Suprapubic skin (tissue), 4 donors: ENCODE data around the gene ZNF169. TPM values are rescaled to one million over a fixed set of nuclear protein-coding genes. Genes with fewer than 3 reads are reported as not detected.
"Not testable (repeated sequence)": the region's sequence is repeated elsewhere in the genome, so short reads cannot be mapped to it uniquely, and the experiment has no call there.

Experiments used
- DNase-seq, 2 donors: peaks; one replicate each; pipeline ENCODE4 v3.0.0-alpha.2; 2019; ENCODE audit warnings: low spot score in 2 of 2
- H3K27ac ChIP-seq: fragments of 200-600 bp; sonication (generic); one replicate; pipeline ENCODE4 v1.5.1; 2019
- H3K27me3 ChIP-seq: fragments of 200-600 bp; sonication (generic); one replicate; pipeline ENCODE4 v1.5.1; 2019
- H3K36me3 ChIP-seq: fragments of 200-600 bp; sonication (generic); one replicate; pipeline ENCODE4 v1.5.1; 2019
- H3K4me1 ChIP-seq: fragments of 200-600 bp; sonication (generic); one replicate; pipeline ENCODE4 v1.5.1; 2019
- H3K4me3 ChIP-seq: fragments of 200-600 bp; sonication (generic); one replicate; pipeline ENCODE4 v1.5.1; 2019; ENCODE audit warnings: mild to moderate bottlenecking
- H3K9me3 ChIP-seq: fragments of 200-600 bp; sonication (generic); one replicate; pipeline ENCODE4 v1.5.1; 2019
- EP300 ChIP-seq: sonication (generic); formaldehyde crosslinking; IDR thresholded peaks from one replicate; pipeline ENCODE4 v1.6.1; 2017; ENCODE audit warnings: antibody characterized with exemption
- POLR2A ChIP-seq, 2 donors: fragments of 450-650 bp; IDR thresholded peaks; one replicate each; pipeline ENCODE4 v1.6.1; 2017; ENCODE audit warnings: antibody characterized with exemption in 2 of 2, mild to moderate bottlenecking in 2 of 2, moderate library complexity in 2 of 2
- POLR2AphosphoS5 ChIP-seq, 3 donors: sonication (generic); formaldehyde crosslinking; IDR thresholded peaks; one replicate each; pipeline ENCODE4 v1.6.1; 2017; ENCODE audit warnings: antibody characterized with exemption in 3 of 3
- whole genome bisulfite sequencing: methylation state at CpG from one replicate; pipeline ENCODE4 v1.1.5; 2018; 5-methylcytosine and 5-hydroxymethylcytosine counted together
- total RNA-seq, 4 donors: library from RNA; depleted of rRNA; stranded (reverse); fragments of >200 nt; gene quantifications; one replicate each; pipeline ENCODE4 v1.1.0, GENCODE V29; 2016
- TF ChIP-seq, protein P1 (sequence below), 2 donors: fragments of 200-600 bp in 1 of 2; fragments of 450-650 bp in 1 of 2; sonication (generic) in 1 of 2; IDR thresholded peaks; one replicate each; pipeline ENCODE4 v1.5.1; 2016 to 2019; ENCODE audit warnings: antibody characterized with exemption in 2 of 2, mild to moderate bottlenecking in 1 of 2, moderate library complexity in 1 of 2

Gene ZNF169
- total RNA-seq, 4 donors from 2014 or later: 5.8 to 24.4 (median 9.6) TPM

DNA sequence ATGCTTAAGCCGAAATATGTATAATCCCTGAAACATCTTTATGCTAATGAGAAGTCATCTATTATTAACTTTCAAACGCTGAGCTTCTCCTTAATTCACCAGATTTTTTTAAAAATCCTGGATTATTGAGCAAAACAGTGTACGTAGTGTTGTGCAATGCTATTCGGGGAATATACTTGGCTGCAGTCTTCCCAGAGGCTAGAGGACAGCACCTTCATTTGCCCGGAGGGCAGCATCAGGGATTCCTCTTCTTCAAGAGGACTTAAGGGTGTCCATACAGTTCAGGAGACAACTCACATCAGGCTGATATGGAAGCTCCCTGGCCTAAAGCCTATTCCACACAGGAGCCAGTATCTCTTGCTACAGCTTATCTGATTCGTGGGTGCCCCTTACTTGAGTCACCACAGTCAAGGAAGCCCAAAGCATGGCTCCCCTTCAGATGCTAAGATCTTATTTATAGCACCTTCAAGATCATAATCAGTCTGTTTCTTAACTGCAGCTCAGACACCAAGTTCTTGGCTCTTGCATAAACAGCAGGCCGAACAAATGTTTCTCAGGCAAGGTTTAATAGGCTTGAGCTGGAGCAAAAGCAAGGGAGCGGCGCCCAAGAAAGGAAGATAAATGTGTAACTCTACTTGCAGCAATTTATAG is 40.0 kb downstream of the ZNF169 start:
- H3K4me1 ChIP-seq: no peaks in the 10 kb centered on the region
- no peaks in the 10 kb centered on the region for H3K27me3 ChIP-seq
- no peak overlapping the region for H3K27ac ChIP-seq
- WGBS: 83% methylated on average over 9 of the region's 9 CpGs
- DNase-seq: no peak
- no peaks in the 10 kb centered on the region for H3K9me3 ChIP-seq
- peaks cover 7% of the 10 kb centered on the region for H3K36me3 ChIP-seq
- H3K4me3 ChIP-seq: no peak overlapping the region
- TF ChIP-seq, protein P1, sequence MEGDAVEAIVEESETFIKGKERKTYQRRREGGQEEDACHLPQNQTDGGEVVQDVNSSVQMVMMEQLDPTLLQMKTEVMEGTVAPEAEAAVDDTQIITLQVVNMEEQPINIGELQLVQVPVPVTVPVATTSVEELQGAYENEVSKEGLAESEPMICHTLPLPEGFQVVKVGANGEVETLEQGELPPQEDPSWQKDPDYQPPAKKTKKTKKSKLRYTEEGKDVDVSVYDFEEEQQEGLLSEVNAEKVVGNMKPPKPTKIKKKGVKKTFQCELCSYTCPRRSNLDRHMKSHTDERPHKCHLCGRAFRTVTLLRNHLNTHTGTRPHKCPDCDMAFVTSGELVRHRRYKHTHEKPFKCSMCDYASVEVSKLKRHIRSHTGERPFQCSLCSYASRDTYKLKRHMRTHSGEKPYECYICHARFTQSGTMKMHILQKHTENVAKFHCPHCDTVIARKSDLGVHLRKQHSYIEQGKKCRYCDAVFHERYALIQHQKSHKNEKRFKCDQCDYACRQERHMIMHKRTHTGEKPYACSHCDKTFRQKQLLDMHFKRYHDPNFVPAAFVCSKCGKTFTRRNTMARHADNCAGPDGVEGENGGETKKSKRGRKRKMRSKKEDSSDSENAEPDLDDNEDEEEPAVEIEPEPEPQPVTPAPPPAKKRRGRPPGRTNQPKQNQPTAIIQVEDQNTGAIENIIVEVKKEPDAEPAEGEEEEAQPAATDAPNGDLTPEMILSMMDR (IDR thresholded peaks at IDR 0.05): no peak
- TF ChIP-seq EP300 (no peak), POLR2A (IDR thresholded peaks at IDR 0.05) (no peak)

DNA sequence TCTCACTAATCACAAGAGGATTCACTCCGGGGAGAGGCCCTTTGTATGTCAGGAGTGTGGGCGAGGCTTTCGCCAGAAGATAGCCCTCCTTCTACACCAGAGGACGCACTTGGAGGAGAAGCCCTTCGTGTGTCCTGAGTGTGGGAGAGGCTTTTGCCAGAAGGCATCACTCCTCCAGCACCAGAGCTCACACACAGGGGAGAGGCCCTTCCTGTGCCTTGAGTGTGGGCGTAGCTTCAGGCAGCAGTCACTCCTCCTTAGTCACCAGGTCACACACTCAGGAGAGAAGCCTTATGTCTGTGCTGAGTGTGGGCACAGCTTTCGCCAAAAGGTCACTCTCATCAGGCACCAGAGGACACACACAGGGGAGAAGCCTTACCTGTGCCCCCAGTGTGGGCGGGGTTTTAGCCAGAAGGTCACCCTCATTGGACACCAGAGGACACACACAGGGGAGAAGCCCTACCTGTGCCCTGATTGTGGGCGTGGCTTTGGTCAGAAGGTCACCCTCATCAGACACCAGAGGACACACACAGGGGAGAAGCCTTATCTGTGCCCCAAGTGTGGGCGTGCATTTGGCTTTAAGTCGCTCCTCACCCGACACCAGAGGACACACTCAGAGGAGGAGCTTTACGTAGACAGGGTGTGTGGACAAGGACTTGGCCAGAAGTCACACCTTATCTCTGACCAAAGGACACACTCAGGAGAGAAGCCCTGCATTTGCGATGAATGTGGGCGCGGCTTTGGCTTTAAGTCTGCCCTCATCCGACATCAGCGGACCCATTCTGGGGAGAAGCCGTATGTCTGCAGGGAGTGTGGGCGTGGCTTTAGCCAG is 41.6 kb downstream of the ZNF169 start:
- Histone ChIP-seq H3K36me3 (peaks cover 4% of the 10 kb centered on the region), H3K27ac (no peak overlapping the region), H3K9me3 (no peaks in the 10 kb centered on the region), H3K27me3 (no peaks in the 10 kb centered on the region), H3K4me1 (no peaks in the 10 kb centered on the region), H3K4me3 (no peak overlapping the region)
- WGBS: 90% methylated on average over 17 of the region's 20 CpGs
- DNase-seq: no peak
- TF ChIP-seq POLR2AphosphoS5 (IDR thresholded peaks at IDR 0.05) (no peak), POLR2A (IDR thresholded peaks at IDR 0.05) (no peak), EP300 (no peak)
- TF ChIP-seq, protein P1 (IDR thresholded peaks at IDR 0.05): no peak

DNA sequence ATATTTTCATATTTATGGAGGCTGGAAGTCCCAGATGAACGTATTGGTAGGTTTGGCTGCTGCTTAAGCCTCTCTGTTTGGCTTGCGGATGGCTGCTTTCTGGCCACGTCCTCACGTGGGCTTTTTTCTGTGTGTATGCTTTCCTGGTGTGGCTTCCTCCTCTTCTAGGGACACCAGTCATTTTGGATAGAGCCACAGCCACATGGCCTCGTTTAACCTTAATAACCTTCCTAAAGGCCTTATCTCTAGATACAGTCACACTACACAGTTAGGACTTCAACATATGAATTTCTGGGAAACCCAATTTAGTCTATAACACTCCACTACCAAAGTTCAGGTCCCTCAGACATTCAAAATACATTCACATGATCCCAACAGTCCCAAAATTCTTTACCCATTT is 42.5 kb downstream of the ZNF169 start:
- Histone ChIP-seq H3K27me3 (no peaks in the 10 kb centered on the region), H3K36me3 (peaks cover 4% of the 10 kb centered on the region), H3K9me3 (no peaks in the 10 kb centered on the region), H3K4me1 (no peaks in the 10 kb centered on the region), H3K27ac (no peak overlapping the region), H3K4me3 (no peak overlapping the region)
- WGBS: 87% methylated on average over 5 of the region's 5 CpGs
- DNase-seq: no peak
- no peak for TF ChIP-seq POLR2A (IDR thresholded peaks at IDR 0.05)

DNA sequence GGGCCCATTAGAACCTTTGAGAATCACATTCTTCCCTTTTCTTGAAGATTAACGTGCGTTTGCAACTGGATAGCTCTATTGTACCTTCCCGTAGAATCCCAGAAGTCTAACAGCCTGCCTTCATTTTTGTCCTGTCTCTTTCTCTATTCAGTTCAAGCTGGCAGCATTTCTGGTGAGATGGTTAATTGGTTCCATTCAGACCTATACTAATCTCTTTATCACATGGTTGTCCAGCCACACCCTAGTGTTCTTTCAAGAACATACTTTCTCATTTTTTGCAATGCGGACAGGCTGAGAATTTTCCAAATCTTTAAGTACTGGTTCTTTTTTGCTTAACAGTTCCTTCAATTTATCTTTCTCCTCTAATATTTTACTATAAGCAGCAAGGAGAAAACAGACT is 43.3 kb downstream of the ZNF169 start:
- no peak overlapping the region for H3K4me3 ChIP-seq
- H3K27ac ChIP-seq: no peak overlapping the region
- H3K4me1 ChIP-seq: no peaks in the 10 kb centered on the region
- H3K27me3 ChIP-seq: no peaks in the 10 kb centered on the region
- peaks cover 4% of the 10 kb centered on the region for H3K36me3 ChIP-seq
- TF ChIP-seq, protein P1 (IDR thresholded peaks at IDR 0.05): no peak
- TF ChIP-seq POLR2A (IDR thresholded peaks at IDR 0.05): no peak
- H3K9me3 ChIP-seq: no peaks in the 10 kb centered on the region
- no peak for DNase-seq
- WGBS: 68% methylated on average over 4 of the region's 4 CpGs

DNA sequence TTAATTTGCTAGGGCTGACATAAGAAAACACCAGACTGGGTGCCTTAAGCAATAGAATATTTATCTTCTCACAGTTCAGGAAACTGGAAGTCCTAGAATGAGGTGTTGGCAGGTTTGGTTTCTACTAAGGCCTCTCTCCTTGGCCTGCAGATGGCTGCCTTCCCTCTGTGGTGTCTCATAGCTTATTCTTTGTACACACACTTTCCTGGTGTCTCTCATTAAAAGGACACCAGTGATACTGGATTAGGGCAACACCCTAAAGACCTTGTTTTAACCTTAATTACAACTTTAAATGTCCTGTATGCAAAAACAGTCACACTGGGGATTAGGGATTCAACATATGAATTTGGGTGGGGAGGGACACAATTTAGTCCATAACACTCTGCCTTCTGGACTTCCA is 44.2 kb downstream of the ZNF169 start:
- H3K27me3 ChIP-seq: no peaks in the 10 kb centered on the region
- TF ChIP-seq, protein P1 (IDR thresholded peaks at IDR 0.05): no peak
- no peak for TF ChIP-seq EP300
- TF ChIP-seq POLR2A (IDR thresholded peaks at IDR 0.05): no peak
- no peak for TF ChIP-seq POLR2AphosphoS5 (IDR thresholded peaks at IDR 0.05)
- H3K9me3 ChIP-seq: no peaks in the 10 kb centered on the region
- no peak overlapping the region for H3K4me3 ChIP-seq
- peaks cover 4% of the 10 kb centered on the region for H3K36me3 ChIP-seq
- no peaks in the 10 kb centered on the region for H3K4me1 ChIP-seq
- no peak for DNase-seq
- H3K27ac ChIP-seq: no peak overlapping the region

DNA sequence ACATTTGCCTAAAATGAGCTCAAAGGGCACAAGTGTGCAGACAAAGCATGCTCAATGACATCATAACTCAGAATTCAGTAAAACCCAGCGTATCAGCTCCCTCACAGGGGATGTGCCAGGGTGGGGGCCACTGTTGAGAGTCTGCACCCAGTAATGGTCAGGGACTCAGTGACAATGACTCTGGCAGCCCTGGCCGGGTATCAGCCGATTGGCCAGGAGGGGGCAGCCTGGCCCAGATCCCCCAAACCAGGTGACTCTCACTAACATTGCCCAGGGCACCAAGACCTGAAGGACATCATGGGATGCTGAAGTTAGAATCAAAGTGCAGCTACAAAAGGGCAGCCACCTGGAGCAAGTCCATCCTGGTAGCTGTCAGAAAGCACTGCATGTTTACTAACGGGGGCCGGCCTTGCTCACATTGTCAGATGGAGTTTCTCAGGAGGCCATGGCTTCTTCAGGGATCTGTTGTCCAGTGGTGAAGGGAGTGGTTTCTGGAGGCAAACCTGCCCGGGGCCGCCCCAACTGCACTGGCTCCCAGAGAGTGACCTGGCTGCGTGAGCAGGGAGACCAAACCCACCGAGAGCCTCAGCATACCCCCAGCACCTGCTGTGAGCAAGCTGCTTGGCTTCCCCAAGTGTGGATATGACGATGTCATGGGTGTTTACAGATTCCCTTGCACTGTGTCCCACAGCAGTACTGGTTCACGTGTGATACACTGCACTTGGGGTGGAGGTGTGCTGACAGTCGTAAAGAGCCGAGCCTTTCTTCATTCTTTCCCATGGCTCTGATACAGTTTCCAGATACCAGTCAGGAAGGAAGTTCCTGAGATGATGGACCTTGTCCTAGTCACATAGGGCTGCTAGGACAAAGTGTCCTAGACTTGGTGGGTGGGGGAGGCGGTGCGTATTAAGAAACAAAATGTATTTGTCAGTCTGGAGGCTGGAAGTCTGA is 56.2 kb downstream of the ZNF169 start:
- DNase-seq, H3K9me3 ChIP-seq, H3K4me3 ChIP-seq, H3K27ac ChIP-seq, H3K36me3 ChIP-seq, H3K4me1 ChIP-seq, H3K27me3 ChIP-seq: not testable (repeated sequence)
- no CpG with 5 or more reads among the region's 15 CpGs for WGBS

DNA sequence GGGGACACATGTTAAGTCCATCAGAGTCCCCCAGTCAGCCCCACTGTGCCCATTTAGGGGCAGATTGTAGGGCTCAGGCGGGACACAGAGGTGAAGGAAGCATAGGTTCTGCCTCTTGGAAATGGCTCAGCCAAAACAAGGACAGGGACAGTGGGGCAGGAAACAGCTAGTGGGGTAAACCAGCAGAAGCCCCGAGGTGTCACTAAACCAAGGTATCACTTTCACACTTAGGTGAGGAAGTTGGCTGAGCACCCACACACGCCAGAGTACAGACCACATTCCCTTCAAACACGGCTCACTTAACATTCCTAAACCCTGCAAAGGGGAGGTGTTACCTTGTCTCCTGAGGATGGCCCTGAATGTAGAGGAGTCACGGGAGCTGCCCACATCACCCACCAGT is 57.1 kb downstream of the ZNF169 start:
- not testable (repeated sequence) for H3K4me3 ChIP-seq, H3K27ac ChIP-seq, H3K27me3 ChIP-seq, H3K4me1 ChIP-seq, DNase-seq, H3K9me3 ChIP-seq, H3K36me3 ChIP-seq
- WGBS: no CpG with 5 or more reads among the region's 5 CpGs

DNA sequence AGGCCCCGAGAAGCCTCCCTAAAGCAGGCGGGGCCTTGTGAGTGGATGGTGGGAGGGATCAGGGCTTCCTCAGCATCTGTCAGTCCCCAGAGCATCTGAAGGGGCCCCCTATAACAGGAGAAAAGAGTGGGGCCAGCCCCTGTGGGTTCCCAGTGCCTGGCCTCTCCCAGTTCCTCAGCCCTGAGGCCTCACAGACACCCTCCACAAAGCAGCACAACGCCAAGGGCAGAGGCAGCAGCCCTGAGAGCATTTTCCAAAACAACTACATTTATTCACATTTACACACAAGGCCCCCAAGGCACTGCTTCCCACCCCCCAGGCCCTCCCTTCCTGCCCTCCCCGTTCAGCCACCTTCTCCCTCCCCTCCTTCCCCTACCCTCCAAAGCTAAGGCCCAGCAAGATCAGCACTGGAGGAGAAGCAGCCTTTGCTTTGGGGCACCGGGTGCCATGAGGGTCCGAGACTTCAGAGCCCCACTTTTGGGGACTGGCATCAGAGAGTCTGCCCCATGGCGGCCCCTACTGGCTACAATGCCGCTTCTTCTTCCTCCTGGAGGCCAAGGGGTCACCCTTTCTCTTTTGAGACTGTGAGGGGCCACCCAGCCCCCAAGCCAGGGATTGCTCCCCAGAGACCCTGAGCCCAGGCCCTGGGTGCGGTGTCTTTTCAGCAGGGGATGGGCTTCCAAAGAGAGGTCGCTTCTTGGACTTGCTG is 59.0 kb downstream of the ZNF169 start:
- H3K27ac ChIP-seq, H3K9me3 ChIP-seq, DNase-seq, H3K4me1 ChIP-seq, H3K36me3 ChIP-seq, H3K4me3 ChIP-seq, H3K27me3 ChIP-seq: not testable (repeated sequence)
- no CpG with 5 or more reads among the region's 10 CpGs for WGBS
